ENCODE results near the gene VPS35L. TPM values are rescaled to one million over a fixed set of nuclear protein-coding genes. Genes with fewer than 3 reads are reported as not detected.

VPS35L gene
- polyA plus RNA-seq: 38.2 TPM

DNA sequence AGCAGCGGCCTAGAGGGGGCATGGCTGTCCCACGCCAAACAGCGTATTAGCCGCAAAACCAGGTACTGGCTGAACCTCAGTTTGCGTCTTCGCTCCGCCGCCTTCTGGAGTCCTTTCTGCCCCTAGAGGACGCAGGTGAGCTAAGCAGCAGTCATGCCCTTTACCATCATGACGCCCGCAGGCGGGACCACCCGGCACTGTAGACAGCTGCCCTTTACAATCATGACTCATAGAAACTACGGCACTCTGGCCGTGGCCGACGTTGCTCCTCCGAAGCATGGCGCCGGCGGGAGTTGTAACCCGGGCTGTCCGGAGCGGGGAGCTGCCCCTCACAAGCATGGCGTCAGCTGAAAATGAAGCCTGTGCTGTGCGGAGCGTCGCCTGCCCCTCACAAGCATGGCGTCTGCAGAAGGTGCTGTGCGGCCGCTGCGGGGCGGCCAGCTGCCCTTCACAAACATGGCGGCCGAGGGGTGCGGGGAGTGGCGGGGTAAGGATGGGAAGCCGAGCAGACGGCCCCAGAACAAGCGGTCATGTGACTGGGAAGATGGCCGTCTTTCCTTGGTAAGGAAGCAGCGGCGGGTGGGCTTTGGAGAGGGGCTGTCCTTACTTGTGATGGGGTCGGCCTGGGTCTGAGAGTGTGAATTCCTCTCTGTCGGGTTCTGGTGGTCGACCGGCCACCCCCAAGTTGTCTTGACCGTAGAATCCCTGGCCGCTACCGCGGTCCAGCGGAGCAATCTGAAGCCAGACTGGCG lies at the start of gene VPS35L:
Gene VPS35L, plus strand, starts transcription at position 518 of the 752 bp plus-strand sequence. Its CDS starts 27 bp downstream, at position 545.
- Mint-ChIP-seq H3K27ac (peak within 1 kb of the TSS; percentile 74 to 96 (median 75)), H3K9me3 (no peaks in the 10 kb centered on the region), H3K36me3 (no peaks in the 10 kb centered on the region), H3K4me3 (peak within 1 kb of the TSS; percentile 92 to 99 (median 98)), H3K27me3 (no peaks in the 10 kb centered on the region), H3K4me1 (peaks cover 16 to 18% (median 18%) of the 10 kb centered on the region in 3 donors)

DNA sequence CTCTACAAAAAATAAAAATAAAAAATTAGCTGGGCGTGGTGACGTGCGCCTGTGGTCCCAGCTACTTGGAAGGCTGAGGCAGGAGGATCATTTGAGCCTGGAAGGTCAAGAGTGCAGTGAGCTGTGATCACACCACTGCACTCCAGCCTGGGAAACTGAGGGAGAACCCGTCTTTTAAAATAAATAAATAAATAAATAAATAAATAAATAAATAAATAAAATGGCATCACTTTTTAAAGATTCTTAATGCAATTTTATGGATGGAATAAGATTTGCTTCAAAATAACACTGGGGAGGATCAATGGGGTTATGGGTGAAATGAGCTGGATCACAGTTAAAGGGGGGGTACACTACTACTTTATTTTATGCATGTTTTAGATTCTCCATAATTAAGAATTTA lies 48.5 kb upstream of the VPS35L start:
- Mint-ChIP-seq H3K9me3 (no peaks in the 10 kb centered on the region), H3K36me3 (peaks cover 6% of the 10 kb centered on the region), H3K4me1 (peaks cover 0 to 4% (median 0%) of the 10 kb centered on the region in 3 donors), H3K27me3 (no peaks in the 10 kb centered on the region), H3K4me3 (no peak overlapping the region), H3K27ac (no peak overlapping the region)

DNA sequence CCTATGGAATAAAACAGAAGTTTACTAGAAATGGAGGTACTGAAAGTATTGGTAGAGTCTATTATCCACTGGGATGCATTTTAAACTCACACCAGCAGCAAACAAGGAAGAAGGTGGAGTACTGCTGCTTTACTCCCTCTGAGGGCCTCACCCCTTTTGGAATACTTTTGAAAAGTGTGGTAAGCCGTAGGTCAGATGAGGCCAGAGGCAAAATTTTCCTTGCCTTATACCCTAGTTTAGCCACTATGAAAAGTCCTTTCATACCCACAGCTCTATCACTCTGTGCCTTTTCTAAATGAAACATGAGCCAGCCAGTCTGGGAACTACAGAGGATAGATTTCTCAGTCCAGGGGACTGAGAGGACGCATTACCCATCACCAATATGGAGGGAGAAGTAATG lies 47.6 kb upstream of the VPS35L start:
- no peak overlapping the region for H3K27ac Mint-ChIP-seq
- H3K4me1 Mint-ChIP-seq: peaks cover 1 to 6% (median 5%) of the 10 kb centered on the region in 3 donors
- no peak overlapping the region for H3K4me3 Mint-ChIP-seq
- H3K9me3 Mint-ChIP-seq: no peaks in the 10 kb centered on the region
- H3K36me3 Mint-ChIP-seq: peaks cover 3% of the 10 kb centered on the region
- H3K27me3 Mint-ChIP-seq: no peaks in the 10 kb centered on the region

DNA sequence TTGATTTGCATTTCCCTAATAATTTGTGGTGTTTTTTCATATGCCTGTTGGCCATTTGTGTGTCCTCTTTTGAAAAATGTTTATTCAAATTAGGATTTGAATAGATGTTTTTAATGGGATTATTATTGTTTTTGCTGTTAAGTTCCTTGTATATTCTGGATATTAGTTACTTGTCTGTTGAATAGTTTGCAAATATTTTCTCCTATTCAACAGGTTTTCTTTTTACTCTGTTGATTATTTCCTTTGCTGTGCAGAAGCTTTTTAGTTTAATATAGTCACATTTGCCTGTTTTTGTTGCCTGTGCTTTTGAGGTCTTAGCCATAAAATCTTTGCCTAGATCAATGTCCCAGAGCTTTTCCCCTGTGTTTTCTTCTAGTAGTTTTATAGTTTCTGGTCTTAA lies 43.2 kb upstream of the VPS35L start:
- Mint-ChIP-seq H3K27ac (peak overlapping the region in 2 of 3 donors; percentile 25 to 35), H3K9me3 (no peaks in the 10 kb centered on the region), H3K27me3 (no peaks in the 10 kb centered on the region), H3K4me3 (no peak overlapping the region), H3K36me3 (peaks cover 10% of the 10 kb centered on the region), H3K4me1 (peaks cover 8 to 18% (median 12%) of the 10 kb centered on the region in 3 donors)

DNA sequence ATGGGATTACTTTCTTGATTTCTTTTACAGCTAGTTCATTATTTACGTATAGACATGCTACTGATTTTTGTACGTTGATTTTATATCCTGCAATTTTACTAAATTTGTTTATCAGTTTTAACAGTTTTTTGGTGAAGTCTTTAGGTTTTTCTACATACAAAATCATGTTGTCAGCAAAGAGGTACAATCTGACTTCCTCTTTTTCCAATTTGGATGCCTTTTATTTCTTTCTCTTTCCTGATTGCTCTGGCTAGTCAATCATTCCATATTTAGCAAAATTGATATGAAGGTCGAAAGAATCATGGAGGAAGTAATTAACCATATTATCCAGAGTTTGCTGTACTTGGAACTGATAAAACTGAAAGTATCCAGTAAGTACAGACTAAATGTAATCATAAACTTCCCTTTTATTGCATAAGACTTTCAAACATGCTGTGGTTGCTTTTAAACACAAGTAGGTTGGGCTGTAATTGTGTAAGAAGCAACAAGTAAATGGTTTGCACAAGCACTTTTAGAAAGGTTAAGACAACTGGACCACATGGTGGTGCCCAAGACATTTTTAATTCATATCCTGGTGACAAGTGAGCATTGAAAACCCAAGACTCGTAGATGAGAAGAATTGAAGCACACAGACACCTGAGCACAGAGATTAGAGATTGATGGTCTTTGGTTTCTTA lies 42.0 kb upstream of the VPS35L start:
- H3K4me3 Mint-ChIP-seq: no peak overlapping the region
- no peaks in the 10 kb centered on the region for H3K27me3 Mint-ChIP-seq
- H3K9me3 Mint-ChIP-seq: no peaks in the 10 kb centered on the region
- peaks cover 13 to 21% (median 14%) of the 10 kb centered on the region in 3 donors for H3K4me1 Mint-ChIP-seq
- H3K27ac Mint-ChIP-seq: no peak overlapping the region
- peaks cover 11% of the 10 kb centered on the region for H3K36me3 Mint-ChIP-seq

- H3K27me3 Mint-ChIP-seq: no peaks in the 10 kb centered on the region
- H3K9me3 Mint-ChIP-seq: no peaks in the 10 kb centered on the region
Measured at GRCh38 chr16:19515757-19516156, 39.7 kb upstream of the VPS35L start.

DNA sequence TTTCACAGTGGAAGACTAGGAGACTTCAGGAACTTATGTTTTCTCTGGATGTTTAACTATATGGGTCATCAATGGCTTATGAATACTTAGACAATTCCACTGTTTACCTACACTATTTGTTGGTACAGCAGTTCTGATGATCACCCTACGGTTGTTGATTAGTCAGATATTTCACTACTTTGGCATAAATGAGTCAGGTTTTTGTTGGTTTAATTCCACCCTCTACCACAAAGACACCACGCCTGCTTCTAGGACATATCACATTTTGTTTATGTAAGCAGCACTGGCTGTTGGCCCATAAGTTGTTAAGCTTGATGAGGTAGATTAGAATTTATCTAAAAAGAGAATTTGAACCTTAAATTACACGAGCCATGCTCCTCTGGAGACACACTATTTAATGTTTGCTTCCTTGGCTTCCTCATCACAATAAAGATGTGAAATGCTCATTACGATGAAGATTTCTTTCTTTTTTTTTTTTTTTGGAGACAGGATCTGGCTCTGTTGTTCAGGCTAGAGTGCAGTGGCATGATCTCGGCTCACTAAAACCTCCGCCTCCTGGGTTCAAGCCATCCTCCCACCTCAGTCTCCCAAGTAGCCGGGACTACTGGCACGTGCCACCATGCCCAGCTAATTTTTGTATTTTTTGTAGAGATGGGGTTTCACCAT lies 37.9 kb upstream of the VPS35L start:
- no peaks in the 10 kb centered on the region for H3K9me3 Mint-ChIP-seq
- H3K4me3 Mint-ChIP-seq: no peak overlapping the region
- H3K36me3 Mint-ChIP-seq: peaks cover 11% of the 10 kb centered on the region
- H3K27me3 Mint-ChIP-seq: no peaks in the 10 kb centered on the region
- peaks cover 30 to 36% (median 35%) of the 10 kb centered on the region in 3 donors for H3K4me1 Mint-ChIP-seq
- H3K27ac Mint-ChIP-seq: no peak overlapping the region

More at GRCh38 chr16:19515757-19516156, 39.7 kb upstream of the VPS35L start:
- Mint-ChIP-seq H3K27ac (no peak overlapping the region), H3K36me3 (peaks cover 11% of the 10 kb centered on the region), H3K4me1 (peaks cover 22 to 24% (median 23%) of the 10 kb centered on the region in 3 donors), H3K4me3 (no peak overlapping the region)

GRCh38 chr16:19518388-19518787 lies 37.1 kb upstream of the VPS35L start:
- Mint-ChIP-seq H3K9me3 (no peaks in the 10 kb centered on the region), H3K4me1 (peaks cover 28 to 33% (median 32%) of the 10 kb centered on the region in 3 donors), H3K4me3 (no peak overlapping the region), H3K27ac (no peak overlapping the region), H3K36me3 (peaks cover 10% of the 10 kb centered on the region), H3K27me3 (no peaks in the 10 kb centered on the region)

DNA sequence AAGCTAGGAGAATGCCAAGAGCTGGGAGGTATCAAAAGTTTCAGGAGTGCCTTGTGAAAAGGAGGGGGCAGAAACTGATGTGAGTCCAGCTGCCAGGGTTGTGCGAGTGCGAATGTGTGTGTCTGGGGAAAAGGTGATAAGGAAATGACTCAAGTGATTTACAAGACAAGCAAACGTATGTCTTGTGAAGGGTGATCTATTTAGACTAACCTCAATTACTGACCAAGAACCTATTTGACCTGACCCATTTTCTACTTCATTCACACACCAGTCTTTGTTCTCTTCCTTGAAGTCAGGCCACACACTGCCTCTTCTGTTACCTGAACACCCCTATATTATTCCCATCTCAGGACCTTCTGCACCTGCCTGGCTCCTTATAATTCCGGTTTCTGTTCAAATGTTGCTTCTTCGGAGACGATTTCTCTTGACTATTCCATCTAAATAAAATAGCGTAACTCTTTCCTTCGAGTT lies 34.6 kb upstream of the VPS35L start:
- Mint-ChIP-seq H3K27ac (peak overlapping the region; percentile 79 to 91 (median 85)), H3K4me1 (peaks cover 34 to 38% (median 36%) of the 10 kb centered on the region in 3 donors), H3K4me3 (peak overlapping the region; percentile 96 to 98 (median 98)), H3K27me3 (no peaks in the 10 kb centered on the region), H3K36me3 (peaks cover 3% of the 10 kb centered on the region), H3K9me3 (no peaks in the 10 kb centered on the region)

- Mint-ChIP-seq H3K9me3 (no peaks in the 10 kb centered on the region), H3K4me1 (peaks cover 34 to 38% (median 36%) of the 10 kb centered on the region in 3 donors), H3K27ac (peak within 1 kb of the TSS; percentile 79 to 91 (median 85)), H3K36me3 (peaks cover 3% of the 10 kb centered on the region), H3K4me3 (peak within 1 kb of the TSS; percentile 96 to 98 (median 98)), H3K27me3 (no peaks in the 10 kb centered on the region)
Measured at GRCh38 chr16:19521471-19522396, 33.8 kb upstream of the VPS35L start, which contains the start of gene GDE1. TSS of gene GDE1 (minus strand) at chr16:19522098. CDS start at chr16:19521964, 134 bp downstream.

- H3K36me3 Mint-ChIP-seq: peaks cover 3% of the 10 kb centered on the region
- H3K9me3 Mint-ChIP-seq: no peaks in the 10 kb centered on the region
- H3K27ac Mint-ChIP-seq: peak overlapping the region; percentile 79 to 91 (median 85)
- H3K4me1 Mint-ChIP-seq: peaks cover 34 to 38% (median 36%) of the 10 kb centered on the region in 3 donors
- peak overlapping the region; percentile 96 to 98 (median 98) for H3K4me3 Mint-ChIP-seq
- no peaks in the 10 kb centered on the region for H3K27me3 Mint-ChIP-seq
Measured at GRCh38 chr16:19522397-19522732, 33.1 kb upstream of the VPS35L start.

DNA sequence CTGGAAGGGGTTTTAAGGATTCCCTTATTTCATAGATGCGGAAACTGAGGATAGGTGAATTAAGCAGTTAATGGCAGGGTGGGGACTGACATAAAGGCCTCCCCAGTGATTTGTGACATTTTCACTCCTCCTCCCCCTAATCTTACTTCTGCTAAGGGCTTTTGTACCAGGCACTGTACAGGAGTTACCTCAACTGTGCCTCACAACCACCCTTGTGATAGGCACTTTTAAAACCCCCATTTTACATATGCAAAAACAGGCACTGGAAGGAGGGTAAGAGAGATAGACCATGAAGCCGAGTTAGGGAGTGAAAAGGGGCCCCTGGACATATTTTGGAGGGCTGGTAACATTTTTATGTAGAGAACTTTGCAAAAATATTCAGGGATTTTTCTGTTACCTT lies 32.7 kb upstream of the VPS35L start:
- Mint-ChIP-seq H3K27me3 (no peaks in the 10 kb centered on the region), H3K4me1 (peaks cover 34 to 36% (median 35%) of the 10 kb centered on the region in 3 donors), H3K4me3 (peak overlapping the region in 3 of 4 donors; percentile 43 to 98 (median 97)), H3K9me3 (no peaks in the 10 kb centered on the region), H3K27ac (peak overlapping the region in 2 of 3 donors; percentile 79 to 85), H3K36me3 (peaks cover 3% of the 10 kb centered on the region)

GRCh38 chr16:19523184-19523558 lies 32.3 kb upstream of the VPS35L start:
- peak overlapping the region in 1 of 4 donors; percentile 97 for H3K4me3 Mint-ChIP-seq
- H3K27me3 Mint-ChIP-seq: no peaks in the 10 kb centered on the region
- H3K27ac Mint-ChIP-seq: no peak overlapping the region
- H3K36me3 Mint-ChIP-seq: peaks cover 3% of the 10 kb centered on the region
- no peaks in the 10 kb centered on the region for H3K9me3 Mint-ChIP-seq
- peaks cover 34 to 36% (median 35%) of the 10 kb centered on the region in 3 donors for H3K4me1 Mint-ChIP-seq
